GM12874 (cell line): ENCODE data around the gene ADGRL2.

ENCODE experiments used
- TF ChIP-seq, protein P1 (sequence below): IDR thresholded peaks from 2 replicates; pipeline ENCODE4 v1.5.1; 2011; ENCODE audit warnings: low read depth, mild to moderate bottlenecking, control low read depth, low read length, moderate library complexity; ENCODE audit not compliant: insufficient read depth

ADGRL2 gene

GRCh38 chr1:81775510-81775909 lies 25.2 kb upstream of the ADGRL2 start:
- TF ChIP-seq, protein P1, sequence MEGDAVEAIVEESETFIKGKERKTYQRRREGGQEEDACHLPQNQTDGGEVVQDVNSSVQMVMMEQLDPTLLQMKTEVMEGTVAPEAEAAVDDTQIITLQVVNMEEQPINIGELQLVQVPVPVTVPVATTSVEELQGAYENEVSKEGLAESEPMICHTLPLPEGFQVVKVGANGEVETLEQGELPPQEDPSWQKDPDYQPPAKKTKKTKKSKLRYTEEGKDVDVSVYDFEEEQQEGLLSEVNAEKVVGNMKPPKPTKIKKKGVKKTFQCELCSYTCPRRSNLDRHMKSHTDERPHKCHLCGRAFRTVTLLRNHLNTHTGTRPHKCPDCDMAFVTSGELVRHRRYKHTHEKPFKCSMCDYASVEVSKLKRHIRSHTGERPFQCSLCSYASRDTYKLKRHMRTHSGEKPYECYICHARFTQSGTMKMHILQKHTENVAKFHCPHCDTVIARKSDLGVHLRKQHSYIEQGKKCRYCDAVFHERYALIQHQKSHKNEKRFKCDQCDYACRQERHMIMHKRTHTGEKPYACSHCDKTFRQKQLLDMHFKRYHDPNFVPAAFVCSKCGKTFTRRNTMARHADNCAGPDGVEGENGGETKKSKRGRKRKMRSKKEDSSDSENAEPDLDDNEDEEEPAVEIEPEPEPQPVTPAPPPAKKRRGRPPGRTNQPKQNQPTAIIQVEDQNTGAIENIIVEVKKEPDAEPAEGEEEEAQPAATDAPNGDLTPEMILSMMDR, result no peak

DNA sequence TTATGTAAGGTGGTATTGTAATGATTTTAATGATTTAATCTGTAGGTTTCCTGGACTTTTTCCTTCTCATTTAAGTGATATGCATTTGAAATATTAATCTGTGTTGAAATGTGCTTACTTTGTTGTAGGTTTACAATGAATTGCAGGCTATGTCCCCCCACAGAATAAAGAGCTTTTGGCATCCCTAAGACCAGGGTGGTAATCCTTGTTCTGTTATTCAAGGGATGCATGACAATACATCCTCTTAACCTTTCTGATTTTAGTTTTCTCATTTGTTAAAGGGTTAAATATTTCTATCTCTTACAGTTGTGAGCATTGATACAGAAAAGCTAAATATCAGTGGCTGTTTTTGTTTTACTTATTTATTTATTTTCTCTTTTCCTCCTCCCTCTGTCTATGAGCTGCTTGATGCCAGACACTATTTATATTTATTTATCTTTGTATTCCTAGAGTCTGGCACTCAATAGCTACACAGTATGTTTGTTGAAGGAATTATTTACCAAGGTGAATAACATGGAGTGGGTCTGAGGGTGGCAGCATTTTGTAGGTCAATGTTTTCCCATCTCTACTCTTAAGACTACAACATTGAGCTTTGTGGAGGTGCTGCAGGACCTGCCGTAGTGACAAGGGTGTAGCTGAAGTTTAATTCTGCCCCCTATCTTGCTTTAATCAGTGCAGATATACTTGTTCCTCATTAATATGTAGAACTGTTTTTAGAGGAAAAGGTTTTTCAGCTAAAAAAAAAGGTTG lies 19.9 kb upstream of the ADGRL2 start:
- TF ChIP-seq, protein P1, result no peak

GRCh38 chr1:81781749-81782148 lies 19.0 kb upstream of the ADGRL2 start:
- TF ChIP-seq, protein P1, result no peak

DNA sequence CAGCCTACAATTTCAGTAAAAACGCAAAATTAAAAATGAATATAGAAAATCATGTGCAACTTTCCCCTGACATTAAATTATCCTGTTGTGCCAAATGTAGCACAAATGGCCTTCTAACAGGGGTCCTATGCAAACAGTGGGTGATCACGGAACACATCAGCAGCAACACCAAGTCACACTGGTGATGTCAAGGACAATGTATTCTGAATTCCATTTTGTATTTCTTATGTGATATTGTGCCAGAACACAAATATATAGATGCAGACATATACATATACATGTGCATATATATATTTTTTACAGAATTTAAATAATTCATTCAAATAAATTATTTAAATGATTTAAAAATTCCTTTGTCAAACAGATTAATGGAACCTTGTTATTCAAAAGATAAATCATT lies 8.6 kb upstream of the ADGRL2 start:
- TF ChIP-seq, protein P1, result no peak

- TF ChIP-seq, protein P1, result no peak
Observed at GRCh38 chr1:81797701-81798100, 3.0 kb upstream of the ADGRL2 start.

DNA sequence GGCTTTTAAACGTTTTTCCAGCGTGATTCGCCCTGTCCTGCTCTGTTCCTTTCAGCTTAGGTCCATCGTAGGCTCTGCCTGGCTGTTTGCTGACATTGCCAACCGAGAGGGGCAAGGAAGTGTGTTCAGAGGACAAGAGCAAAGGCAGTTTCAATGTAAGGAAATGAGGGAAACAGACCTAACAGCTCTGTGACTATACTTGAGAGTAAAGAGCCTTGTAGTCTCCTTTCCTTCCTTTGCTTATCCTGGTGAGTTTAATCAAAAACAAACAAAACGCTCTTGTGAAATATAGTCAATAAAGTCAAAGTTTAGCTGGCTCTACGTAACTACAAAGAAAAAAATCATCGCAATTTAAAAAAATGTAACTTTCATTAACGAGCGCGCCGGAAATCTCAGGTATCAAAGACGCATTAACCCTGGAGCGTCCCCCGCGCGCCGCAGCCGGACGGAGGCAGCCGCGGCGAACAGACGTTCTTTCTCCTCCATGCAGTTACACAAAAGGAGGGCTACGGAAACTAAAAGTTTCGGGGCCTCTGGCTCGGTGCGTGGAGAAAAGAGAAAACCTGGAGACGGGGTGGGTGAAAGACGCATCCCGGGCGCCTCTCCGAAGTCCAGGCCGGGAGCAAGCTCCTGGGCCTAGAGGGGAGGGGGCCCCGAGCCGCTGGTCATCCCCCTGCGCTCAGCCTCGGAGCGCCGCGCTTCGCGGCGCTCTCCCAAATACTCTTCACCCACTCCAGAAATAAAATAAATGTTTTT lies 617 bp upstream of the ADGRL2 start:
- TF ChIP-seq, protein P1, result no peak

DNA sequence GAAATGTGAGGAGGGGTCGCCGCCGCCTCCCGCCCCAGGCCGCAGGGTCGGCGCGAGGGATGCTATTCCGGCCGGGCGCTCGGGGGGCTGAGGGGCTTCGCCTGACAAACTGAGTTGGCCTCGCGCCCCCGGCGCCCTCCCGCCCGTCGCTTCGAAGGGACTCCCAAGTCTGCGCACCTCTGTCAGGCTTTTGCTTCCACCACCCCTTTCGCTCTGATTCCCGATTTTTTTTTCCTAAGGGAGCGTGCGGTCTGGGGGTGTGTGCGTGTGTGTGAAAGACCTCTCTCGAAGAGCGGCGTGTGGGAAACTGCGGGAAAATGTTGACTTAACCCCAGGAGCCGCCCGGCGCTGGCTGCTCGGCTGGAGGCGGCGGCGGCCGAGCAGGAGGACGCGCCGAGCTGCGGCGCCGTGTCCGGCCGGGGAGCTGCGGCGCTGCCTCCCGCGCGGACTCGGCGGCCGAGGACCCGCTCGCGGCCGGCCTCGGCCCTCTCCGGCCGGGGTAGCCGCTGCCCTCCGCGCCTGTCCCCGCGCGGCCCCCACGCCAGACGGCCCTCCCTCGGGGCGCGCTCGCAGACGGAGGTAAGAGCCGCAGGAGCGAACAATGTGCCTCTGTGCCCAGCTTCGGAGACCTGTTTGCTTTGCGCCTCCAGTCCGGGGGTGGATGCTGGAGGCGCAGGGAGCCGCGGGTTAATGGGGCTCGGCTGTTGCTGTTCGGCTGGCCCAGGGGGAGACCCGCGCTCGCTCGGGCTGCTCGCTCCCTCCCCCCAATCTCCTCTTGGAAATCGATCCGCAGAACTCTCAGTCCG lies 1.1 kb downstream of the ADGRL2 start:
- TF ChIP-seq, protein P1, result no peak
